Measurements from ENCODE around the gene DDX17. TPM values are rescaled to one million over a fixed set of nuclear protein-coding genes. Genes with fewer than 3 reads are reported as not detected.
A peak's percentile ranks its signal among the peaks of the same experiment; 100 is the strongest.

Gene DDX17
- total and polyA plus RNA-seq, 2 experiments from 2014 or later = 88.0 to 603 TPM

DNA sequence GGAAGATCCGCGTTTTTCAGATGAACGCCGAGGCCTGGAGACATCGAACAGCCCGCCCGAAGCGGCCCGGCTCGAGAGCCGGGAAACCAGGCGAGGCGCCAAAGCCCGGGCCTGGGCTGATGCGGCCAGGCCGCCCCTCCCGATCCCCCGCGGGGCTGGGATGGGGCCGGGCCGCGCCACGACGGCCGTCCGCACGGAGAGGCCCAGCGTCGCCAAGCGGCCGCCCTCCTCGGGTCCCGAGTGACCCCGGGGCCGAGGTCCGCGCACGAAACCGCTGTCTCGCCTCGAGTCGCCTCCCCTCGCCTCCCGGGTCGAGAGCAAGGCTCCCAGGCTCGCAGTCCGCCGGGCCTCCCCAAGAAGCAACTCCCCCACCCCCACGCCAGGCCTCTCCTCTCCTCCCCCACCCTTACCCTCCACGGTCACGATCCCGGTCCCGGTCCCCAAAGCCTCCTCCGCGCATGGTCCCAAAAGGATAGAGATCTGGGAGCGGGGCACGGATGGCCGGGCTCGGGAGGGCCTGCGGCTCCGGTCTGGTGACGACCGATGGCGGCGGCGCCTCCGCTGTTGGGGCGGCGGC is 482 bp downstream of the DDX17 start:
- H3K4me3 ChIP-seq = peak overlapping the region; percentile 99
- Mint-ChIP-seq H3K4me1 (peaks cover 28% of the 10 kb centered on the region), H3K27me3 (ENCODE audit: insufficient read depth, low read depth, poor library complexity) (peaks cover 25% of the 10 kb centered on the region), H3K4me3 (peak overlapping the region; percentile 98), H3K36me3 (ENCODE audit: low read depth) (peaks cover 51% of the 10 kb centered on the region), H3K9me3 (no peaks in the 10 kb centered on the region; the same call in 2 of the 3 replicates), H3K27ac (peak overlapping the region; percentile 100)
- peaks cover 32% of the 10 kb centered on the region for H4K20me1 ChIP-seq (replicated peaks; ENCODE audit: insufficient read depth)
- ATAC-seq (peak; percentile 67), DNase-seq (ENCODE audit: low spot score) (peak; percentile 52)
- peaks cover 20% of the 10 kb centered on the region for H3K36me3 ChIP-seq (ENCODE audit: insufficient read depth)
- TF ChIP-seq, protein P1, sequence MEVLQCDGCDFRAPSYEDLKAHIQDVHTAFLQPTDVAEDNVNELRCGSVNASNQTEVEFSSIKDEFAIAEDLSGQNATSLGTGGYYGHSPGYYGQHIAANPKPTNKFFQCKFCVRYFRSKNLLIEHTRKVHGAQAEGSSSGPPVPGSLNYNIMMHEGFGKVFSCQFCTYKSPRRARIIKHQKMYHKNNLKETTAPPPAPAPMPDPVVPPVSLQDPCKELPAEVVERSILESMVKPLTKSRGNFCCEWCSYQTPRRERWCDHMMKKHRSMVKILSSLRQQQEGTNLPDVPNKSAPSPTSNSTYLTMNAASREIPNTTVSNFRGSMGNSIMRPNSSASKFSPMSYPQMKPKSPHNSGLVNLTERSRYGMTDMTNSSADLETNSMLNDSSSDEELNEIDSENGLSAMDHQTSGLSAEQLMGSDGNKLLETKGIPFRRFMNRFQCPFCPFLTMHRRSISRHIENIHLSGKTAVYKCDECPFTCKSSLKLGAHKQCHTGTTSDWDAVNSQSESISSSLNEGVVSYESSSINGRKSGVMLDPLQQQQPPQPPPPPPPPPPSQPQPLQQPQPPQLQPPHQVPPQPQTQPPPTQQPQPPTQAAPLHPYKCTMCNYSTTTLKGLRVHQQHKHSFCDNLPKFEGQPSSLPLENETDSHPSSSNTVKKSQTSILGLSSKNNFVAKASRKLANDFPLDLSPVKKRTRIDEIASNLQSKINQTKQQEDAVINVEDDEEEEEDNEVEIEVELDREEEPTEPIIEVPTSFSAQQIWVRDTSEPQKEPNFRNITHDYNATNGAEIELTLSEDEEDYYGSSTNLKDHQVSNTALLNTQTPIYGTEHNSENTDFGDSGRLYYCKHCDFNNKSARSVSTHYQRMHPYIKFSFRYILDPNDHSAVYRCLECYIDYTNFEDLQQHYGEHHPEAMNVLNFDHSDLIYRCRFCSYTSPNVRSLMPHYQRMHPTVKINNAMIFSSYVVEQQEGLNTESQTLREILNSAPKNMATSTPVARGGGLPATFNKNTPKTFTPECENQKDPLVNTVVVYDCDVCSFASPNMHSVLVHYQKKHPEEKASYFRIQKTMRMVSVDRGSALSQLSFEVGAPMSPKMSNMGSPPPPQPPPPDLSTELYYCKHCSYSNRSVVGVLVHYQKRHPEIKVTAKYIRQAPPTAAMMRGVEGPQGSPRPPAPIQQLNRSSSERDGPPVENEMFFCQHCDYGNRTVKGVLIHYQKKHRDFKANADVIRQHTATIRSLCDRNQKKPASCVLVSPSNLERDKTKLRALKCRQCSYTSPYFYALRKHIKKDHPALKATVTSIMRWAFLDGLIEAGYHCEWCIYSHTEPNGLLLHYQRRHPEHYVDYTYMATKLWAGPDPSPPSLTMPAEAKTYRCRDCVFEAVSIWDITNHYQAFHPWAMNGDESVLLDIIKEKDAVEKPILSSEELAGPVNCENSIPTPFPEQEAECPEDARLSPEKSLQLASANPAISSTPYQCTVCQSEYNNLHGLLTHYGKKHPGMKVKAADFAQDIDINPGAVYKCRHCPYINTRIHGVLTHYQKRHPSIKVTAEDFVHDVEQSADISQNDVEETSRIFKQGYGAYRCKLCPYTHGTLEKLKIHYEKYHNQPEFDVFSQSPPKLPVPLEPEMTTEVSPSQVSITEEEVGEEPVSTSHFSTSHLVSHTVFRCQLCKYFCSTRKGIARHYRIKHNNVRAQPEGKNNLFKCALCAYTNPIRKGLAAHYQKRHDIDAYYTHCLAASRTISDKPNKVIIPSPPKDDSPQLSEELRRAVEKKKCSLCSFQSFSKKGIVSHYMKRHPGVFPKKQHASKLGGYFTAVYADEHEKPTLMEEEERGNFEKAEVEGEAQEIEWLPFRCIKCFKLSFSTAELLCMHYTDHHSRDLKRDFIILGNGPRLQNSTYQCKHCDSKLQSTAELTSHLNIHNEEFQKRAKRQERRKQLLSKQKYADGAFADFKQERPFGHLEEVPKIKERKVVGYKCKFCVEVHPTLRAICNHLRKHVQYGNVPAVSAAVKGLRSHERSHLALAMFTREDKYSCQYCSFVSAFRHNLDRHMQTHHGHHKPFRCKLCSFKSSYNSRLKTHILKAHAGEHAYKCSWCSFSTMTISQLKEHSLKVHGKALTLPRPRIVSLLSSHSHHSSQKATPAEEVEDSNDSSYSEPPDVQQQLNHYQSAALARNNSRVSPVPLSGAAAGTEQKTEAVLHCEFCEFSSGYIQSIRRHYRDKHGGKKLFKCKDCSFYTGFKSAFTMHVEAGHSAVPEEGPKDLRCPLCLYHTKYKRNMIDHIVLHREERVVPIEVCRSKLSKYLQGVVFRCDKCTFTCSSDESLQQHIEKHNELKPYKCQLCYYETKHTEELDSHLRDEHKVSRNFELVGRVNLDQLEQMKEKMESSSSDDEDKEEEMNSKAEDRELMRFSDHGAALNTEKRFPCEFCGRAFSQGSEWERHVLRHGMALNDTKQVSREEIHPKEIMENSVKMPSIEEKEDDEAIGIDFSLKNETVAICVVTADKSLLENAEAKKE (CRISPR knock-in tag; IDR thresholded peaks at IDR 0.05) = no peak
- TF ChIP-seq JUNB (IDR thresholded peaks at IDR 0.05; ENCODE audit: unreplicated experiment) (no peak), REST (IDR thresholded peaks at IDR 0.05; ENCODE audit: unreplicated experiment) (no peak)
- TF ChIP-seq, protein P2, sequence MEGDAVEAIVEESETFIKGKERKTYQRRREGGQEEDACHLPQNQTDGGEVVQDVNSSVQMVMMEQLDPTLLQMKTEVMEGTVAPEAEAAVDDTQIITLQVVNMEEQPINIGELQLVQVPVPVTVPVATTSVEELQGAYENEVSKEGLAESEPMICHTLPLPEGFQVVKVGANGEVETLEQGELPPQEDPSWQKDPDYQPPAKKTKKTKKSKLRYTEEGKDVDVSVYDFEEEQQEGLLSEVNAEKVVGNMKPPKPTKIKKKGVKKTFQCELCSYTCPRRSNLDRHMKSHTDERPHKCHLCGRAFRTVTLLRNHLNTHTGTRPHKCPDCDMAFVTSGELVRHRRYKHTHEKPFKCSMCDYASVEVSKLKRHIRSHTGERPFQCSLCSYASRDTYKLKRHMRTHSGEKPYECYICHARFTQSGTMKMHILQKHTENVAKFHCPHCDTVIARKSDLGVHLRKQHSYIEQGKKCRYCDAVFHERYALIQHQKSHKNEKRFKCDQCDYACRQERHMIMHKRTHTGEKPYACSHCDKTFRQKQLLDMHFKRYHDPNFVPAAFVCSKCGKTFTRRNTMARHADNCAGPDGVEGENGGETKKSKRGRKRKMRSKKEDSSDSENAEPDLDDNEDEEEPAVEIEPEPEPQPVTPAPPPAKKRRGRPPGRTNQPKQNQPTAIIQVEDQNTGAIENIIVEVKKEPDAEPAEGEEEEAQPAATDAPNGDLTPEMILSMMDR (conservative IDR thresholded peaks at IDR 0.05; ENCODE audit: low read depth in 2 of 2) = no peak
- no peaks in the 10 kb centered on the region for H3K9me2 ChIP-seq (ENCODE audit: insufficient read depth)
- peaks cover 54% of the 10 kb centered on the region for H3K79me2 ChIP-seq (replicated peaks; ENCODE audit: insufficient read depth)
- peaks cover 15% of the 10 kb centered on the region; the same call in 1 of the 2 replicates for H3F3A ChIP-seq (replicated peaks; ENCODE audit: low read depth)
- no peaks in the 10 kb centered on the region for H3K27me3 ChIP-seq (ENCODE audit: insufficient read depth)
- peak overlapping the region; percentile 82 for H3K4me2 ChIP-seq
- peak overlapping the region; percentile 97 for H3K27ac ChIP-seq (ENCODE audit: low read depth)
- H2AFZ ChIP-seq = no peak overlapping the region
- H3K4me1 ChIP-seq (ENCODE audit: insufficient read depth) = peaks cover 22% of the 10 kb centered on the region

Data from GM23338 (cell line).